ENCODE data around the gene CFAP91. TPM values are rescaled to one million over a fixed set of nuclear protein-coding genes. Genes with fewer than 3 reads are reported as not detected.

The CFAP91 gene
- total and polyA plus RNA-seq, 2 donors (not counting 3 experiments of a cell fraction or from before 2014, with no cell fraction given) = 0.40 to 0.54 TPM

GRCh38 chr3:119669906-119670570 is 32.8 kb upstream of the CFAP91 start:
- Histone ChIP-seq H3K4me2 (ENCODE audit: insufficient read depth, low read length) (no peak overlapping the region), H3K9me3 (replicated peaks; ENCODE audit: control insufficient read depth, insufficient read depth, low read length) (no peaks in the 10 kb centered on the region), H4K20me1 (replicated peaks; ENCODE audit: control insufficient read depth, extremely low read depth, insufficient read depth, low read length) (no peaks in the 10 kb centered on the region), H3K27ac (ENCODE audit: insufficient read depth, low read depth, low read length) (no peak overlapping the region), H3K79me2 (ENCODE audit: control insufficient read depth, insufficient read depth, low read length) (no peaks in the 10 kb centered on the region), H2AFZ (ENCODE audit: low read depth, low read length) (no peak overlapping the region), H3K4me1 (ENCODE audit: control insufficient read depth, extremely low read depth, insufficient read depth, low read length) (peaks cover 6% of the 10 kb centered on the region), H3K36me3 (ENCODE audit: control insufficient read depth in 2 of 2, extremely low read depth in 1 of 2, insufficient read depth in 2 of 2, low read length in 2 of 2) (peaks cover 0 to 4% of the 10 kb centered on the region in 2 experiments), H3K27me3 (ENCODE audit: control insufficient read depth in 2 of 2, insufficient read depth in 2 of 2, low read length in 2 of 2) (no peaks in the 10 kb centered on the region), H3K4me3 (replicated peaks in 1 of 3; ENCODE audit: insufficient read depth in 1 of 3, low read depth in 1 of 3, low read length in 3 of 3) (no peak overlapping the region), H3K9ac (replicated peaks; ENCODE audit: extremely low read depth, insufficient read depth, low read length) (no peak overlapping the region), H3K9me1 (replicated peaks; ENCODE audit: control insufficient read depth, extremely low read depth, insufficient read depth, low read length) (no peaks in the 10 kb centered on the region)
- TF ChIP-seq, protein P1, sequence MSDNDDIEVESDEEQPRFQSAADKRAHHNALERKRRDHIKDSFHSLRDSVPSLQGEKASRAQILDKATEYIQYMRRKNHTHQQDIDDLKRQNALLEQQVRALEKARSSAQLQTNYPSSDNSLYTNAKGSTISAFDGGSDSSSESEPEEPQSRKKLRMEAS (IDR thresholded peaks at IDR 0.05; ENCODE audit: insufficient read depth, insufficient read length) = no peak
- no peak for TF ChIP-seq GATA2 (IDR thresholded peaks at IDR 0.05; ENCODE audit: insufficient read depth, insufficient read length, low read depth, low read length)
- no peak for TF ChIP-seq EZH2 (IDR thresholded peaks at IDR 0.05; ENCODE audit: borderline replicate concordance, low read depth, low read length, severe bottlenecking)
- no peak for TF ChIP-seq MYC (IDR thresholded peaks at IDR 0.05; ENCODE audit: low read depth, low read length)
- no peak for TF ChIP-seq POLR2AphosphoS5 (IDR thresholded peaks at IDR 0.05; ENCODE audit: insufficient read depth, low read depth, low read length)
- no peak for TF ChIP-seq FOS (IDR thresholded peaks at IDR 0.05; ENCODE audit: borderline replicate concordance, insufficient read depth, low read length)
- TF ChIP-seq JUN (IDR thresholded peaks at IDR 0.05; ENCODE audit: borderline replicate concordance, insufficient read depth, insufficient read length, low read depth) = no peak
- TF ChIP-seq, protein P2, sequence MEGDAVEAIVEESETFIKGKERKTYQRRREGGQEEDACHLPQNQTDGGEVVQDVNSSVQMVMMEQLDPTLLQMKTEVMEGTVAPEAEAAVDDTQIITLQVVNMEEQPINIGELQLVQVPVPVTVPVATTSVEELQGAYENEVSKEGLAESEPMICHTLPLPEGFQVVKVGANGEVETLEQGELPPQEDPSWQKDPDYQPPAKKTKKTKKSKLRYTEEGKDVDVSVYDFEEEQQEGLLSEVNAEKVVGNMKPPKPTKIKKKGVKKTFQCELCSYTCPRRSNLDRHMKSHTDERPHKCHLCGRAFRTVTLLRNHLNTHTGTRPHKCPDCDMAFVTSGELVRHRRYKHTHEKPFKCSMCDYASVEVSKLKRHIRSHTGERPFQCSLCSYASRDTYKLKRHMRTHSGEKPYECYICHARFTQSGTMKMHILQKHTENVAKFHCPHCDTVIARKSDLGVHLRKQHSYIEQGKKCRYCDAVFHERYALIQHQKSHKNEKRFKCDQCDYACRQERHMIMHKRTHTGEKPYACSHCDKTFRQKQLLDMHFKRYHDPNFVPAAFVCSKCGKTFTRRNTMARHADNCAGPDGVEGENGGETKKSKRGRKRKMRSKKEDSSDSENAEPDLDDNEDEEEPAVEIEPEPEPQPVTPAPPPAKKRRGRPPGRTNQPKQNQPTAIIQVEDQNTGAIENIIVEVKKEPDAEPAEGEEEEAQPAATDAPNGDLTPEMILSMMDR (IDR thresholded peaks at IDR 0.05; ENCODE audit: extremely low read depth in 1 of 2, insufficient read depth in 1 of 2, low read depth in 1 of 2, low read length in 2 of 2) = no peak
- no peak for TF ChIP-seq POLR2A (IDR thresholded peaks at IDR 0.05; ENCODE audit: low read depth, low read length)
- DNase-seq (ENCODE audit: low read depth, low spot score) = peak; percentile 60
- POLR2A ChIA-PET = no interaction called here
- dilution Hi-C loops (cut with MboI; ENCODE audit: extremely low pct_ligation_motif_present, low sequenced_read_pairs) = no loop called here
- intact Hi-C loops (cut with micrococcal nuclease) = no loop called here
- BruUV-seq (replicated peaks) = no TSS peak
- CTCF ChIA-PET = interaction anchor here (0.6 kb wide), 1 partner anchor 227 kb away, joined by 3 read pairs; no protein-coding TSS in a partner anchor
- peak; percentile 33 for FAIRE-seq

Measured in endothelial cell of umbilical vein (primary cell).